ENCODE measurements around the gene KRTAP15-1. TPM values are rescaled to one million over a fixed set of nuclear protein-coding genes. Genes with fewer than 3 reads are reported as not detected.
A peak's percentile ranks its signal among the peaks of the same experiment; 100 is the strongest.

Gene KRTAP15-1
- total RNA-seq: not detected
- long read RNA-seq: 0 reads

DNA sequence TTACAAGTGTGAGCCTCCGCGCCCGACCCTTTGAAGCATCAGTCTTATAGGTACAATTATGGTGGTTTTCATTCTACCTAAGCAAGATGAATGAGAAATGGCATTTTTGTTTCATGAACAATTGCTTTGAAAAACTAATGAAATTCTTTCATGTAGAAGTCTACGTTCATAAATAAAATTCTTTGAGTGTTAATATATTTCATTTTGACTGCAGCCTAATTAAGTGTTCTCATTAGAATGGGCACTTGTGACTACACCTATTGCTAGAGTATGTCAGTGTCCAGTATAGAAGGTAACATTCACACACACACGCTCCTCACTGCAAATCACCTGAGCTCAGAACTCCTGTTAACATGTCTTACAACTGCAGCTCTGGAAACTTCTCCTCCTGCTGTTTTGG is at the start of gene KRTAP15-1:
Gene KRTAP15-1 (plus strand): TSS at position 301 of the 400 bp plus-strand sequence. CDS start 53 bp downstream, at position 354.
- intact Hi-C loops (cut with DNase I): loop anchor here (5.0 to 10.0 kb wide), 2 partner anchors 292 to 645 kb away; no protein-coding TSS in a partner anchor
- DNase-seq (ENCODE audit: missing footprints): no peak
- ATAC-seq: no peak

GRCh38 chr21:30391492-30392025 is 48.5 kb upstream of the KRTAP15-1 start:
- DNase-seq (ENCODE audit: missing footprints) (no peak), ATAC-seq (no peak)
- intact Hi-C loops (cut with DNase I): no loop called here

DNA sequence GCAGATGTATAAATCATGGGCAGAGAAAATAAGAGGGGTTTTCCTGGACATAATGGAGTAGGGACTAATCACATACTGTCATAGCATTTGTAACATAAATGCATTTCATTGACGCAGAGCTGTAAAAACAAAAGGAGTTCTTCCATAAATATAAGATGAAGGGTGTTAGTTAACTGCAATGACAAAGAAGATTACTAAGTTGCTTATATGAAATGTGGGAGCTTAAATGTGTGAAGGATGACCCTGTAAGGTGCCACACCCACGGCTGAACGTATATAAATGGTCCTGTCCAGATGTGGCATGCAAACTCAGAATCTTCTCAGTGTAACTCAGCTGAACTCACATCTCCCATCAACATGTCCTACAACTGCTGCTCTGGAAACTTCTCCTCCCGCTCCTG is 44.3 kb upstream of the KRTAP15-1 start, which contains the start of gene KRTAP13-1:
Gene KRTAP13-1 (plus strand): TSS at position 301 of the 400 bp plus-strand sequence. CDS start 56 bp downstream, at position 357.
- ATAC-seq (no peak), DNase-seq (ENCODE audit: missing footprints) (no peak)
- intact Hi-C loops (cut with DNase I): no loop called here

- DNase-seq (ENCODE audit: missing footprints): no peak
- ATAC-seq: peak; percentile 67
- intact Hi-C loops (cut with DNase I): no loop called here
These were observed 31.1 kb upstream of the KRTAP15-1 start for GRCh38 chr21:30408782-30409494.

- intact Hi-C loops (cut with DNase I): no loop called here
- ATAC-seq (no peak), DNase-seq (ENCODE audit: missing footprints) (no peak)
These were observed 24.1 kb upstream of the KRTAP15-1 start for GRCh38 chr21:30415993-30416392.

- intact Hi-C loops (cut with DNase I): no loop called here
These were observed 14.2 kb upstream of the KRTAP15-1 start, which contains the start of gene KRTAP13-3 for GRCh38 chr21:30425826-30426225. TSS of gene KRTAP13-3 (minus strand) at chr21:30425926. CDS start at chr21:30425912, 14 bp downstream.

GRCh38 chr21:30426731-30427130 is 13.3 kb upstream of the KRTAP15-1 start:
- intact Hi-C loops (cut with DNase I): no loop called here
- ATAC-seq: no peak

More at GRCh38 chr21:30425826-30426225, 14.2 kb upstream of the KRTAP15-1 start, which contains the start of gene KRTAP13-3:
- ATAC-seq: no peak
- DNase-seq (ENCODE audit: missing footprints): no peak

GRCh38 chr21:30430170-30430655 is 9.9 kb upstream of the KRTAP15-1 start, which contains the start of gene KRTAP13-4:
TSS of gene KRTAP13-4 (plus strand) at chr21:30430220. CDS start at chr21:30430276, 56 bp downstream.
- intact Hi-C loops (cut with DNase I): no loop called here
- ATAC-seq: no peak
- DNase-seq (ENCODE audit: missing footprints): no peak

More at GRCh38 chr21:30426731-30427130, 13.3 kb upstream of the KRTAP15-1 start:
- DNase-seq (ENCODE audit: missing footprints): no peak

GRCh38 chr21:30434033-30434631 is 5.9 kb upstream of the KRTAP15-1 start:
- DNase-seq (ENCODE audit: missing footprints) (no peak), ATAC-seq (peak; percentile 26)
- intact Hi-C loops (cut with DNase I): no loop called here

- intact Hi-C loops (cut with DNase I): no loop called here
- no peak for DNase-seq (ENCODE audit: missing footprints)
- ATAC-seq: no peak
These were observed 3.0 kb upstream of the KRTAP15-1 start for GRCh38 chr21:30437010-30437565.

GRCh38 chr21:30443226-30443625 is 3.2 kb downstream of the KRTAP15-1 start:
- no peak for DNase-seq (ENCODE audit: missing footprints)
- ATAC-seq: no peak
- intact Hi-C loops (cut with DNase I): loop anchor here (5.0 to 10.0 kb wide), 2 partner anchors 289 to 642 kb away; no protein-coding TSS in a partner anchor

DNA sequence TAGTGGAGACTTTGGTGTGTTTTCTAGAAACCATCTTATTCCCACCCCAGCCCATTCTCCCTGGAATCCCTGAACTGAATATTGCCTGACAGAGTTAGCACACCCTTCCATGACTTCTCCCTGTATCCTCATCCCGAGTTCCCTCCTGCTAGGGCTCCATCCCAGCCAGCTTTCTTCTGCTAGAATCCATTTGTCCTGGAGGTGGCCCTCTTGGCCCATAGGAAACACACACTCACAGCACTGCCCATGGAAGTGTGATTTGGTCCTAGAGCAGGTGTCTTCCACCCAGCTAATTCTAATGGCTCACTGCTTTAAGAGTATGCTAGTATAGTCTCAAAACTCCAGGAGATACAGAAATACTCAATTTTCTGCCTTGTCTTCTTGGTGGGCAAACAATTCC is 4.1 kb downstream of the KRTAP15-1 start:
- intact Hi-C loops (cut with DNase I): loop anchor here (5.0 to 10.0 kb wide), 2 partner anchors 288 to 641 kb away; no protein-coding TSS in a partner anchor
- DNase-seq (ENCODE audit: missing footprints): no peak
- no peak for ATAC-seq

- DNase-seq (ENCODE audit: missing footprints) (no peak), ATAC-seq (no peak)
- intact Hi-C loops (cut with DNase I): loop anchor here (10.0 kb wide), 1 partner anchor 638 kb away; no protein-coding TSS in a partner anchor
These were observed 7.0 kb downstream of the KRTAP15-1 start for GRCh38 chr21:30447056-30447455.

DNA sequence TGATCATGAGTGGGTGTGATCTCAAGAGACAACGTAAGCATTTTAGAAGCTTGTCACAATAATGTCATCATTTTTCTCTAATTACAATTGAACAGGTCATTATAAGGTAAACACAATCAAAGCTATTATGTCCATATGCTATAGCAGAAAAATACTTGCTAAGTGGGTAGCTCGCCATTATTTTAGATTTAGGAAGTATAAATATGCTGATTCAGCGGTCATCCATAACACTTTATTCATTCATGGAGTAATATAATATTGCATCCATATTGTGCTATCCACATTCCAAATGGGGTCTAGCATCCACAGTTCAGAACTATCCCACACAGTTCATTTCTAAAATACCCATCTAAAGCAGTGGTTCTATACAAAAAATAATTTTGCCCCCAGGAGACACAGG is 8.4 kb downstream of the KRTAP15-1 start:
- intact Hi-C loops (cut with DNase I): loop anchor here (10.0 kb wide), 1 partner anchor 636 kb away; no protein-coding TSS in a partner anchor
- no peak for DNase-seq (ENCODE audit: missing footprints)
- ATAC-seq: no peak

GRCh38 chr21:30463713-30464112 is 23.6 kb downstream of the KRTAP15-1 start:
- no peak for ATAC-seq
- DNase-seq (ENCODE audit: missing footprints): no peak
- intact Hi-C loops (cut with DNase I): no loop called here

GRCh38 chr21:30468900-30469714 is 29.0 kb downstream of the KRTAP15-1 start:
- intact Hi-C loops (cut with DNase I): no loop called here
- ATAC-seq (no peak), DNase-seq (ENCODE audit: missing footprints) (no peak)

- ATAC-seq: no peak
- DNase-seq (ENCODE audit: missing footprints): no peak
- intact Hi-C loops (cut with DNase I): no loop called here
These were observed 37.9 kb downstream of the KRTAP15-1 start for GRCh38 chr21:30478004-30478403.

- no peak for ATAC-seq
- intact Hi-C loops (cut with DNase I): no loop called here
- DNase-seq (ENCODE audit: missing footprints): no peak
These were observed 39.2 kb downstream of the KRTAP15-1 start for GRCh38 chr21:30479259-30479658.

All from Right ventricle myocardium inferior (tissue), 1 donor.